OCI-LY7 (cell line): ENCODE results near the gene PAK6. TPM values are rescaled to one million over a fixed set of nuclear protein-coding genes. Genes with fewer than 3 reads are reported as not detected.

Experiments used
- BruUV-seq: library from RNA; stranded (reverse); fragments of 400-500 nt; replicated peaks from 2 replicates; lab custom pipeline; 2021; lab: Mats Ljungman, UMichigan
- CTCF ChIA-PET: fragments of 300-600 bp; sonication (Branson Sonifier 250); formaldehyde crosslinking; loops from one replicate; lab custom pipeline; 2022; ENCODE audit warnings: antibody characterized with exemption; ENCODE audit not compliant: unreplicated experiment; lab: Charles Lee
- POLR2A ChIA-PET: fragments of 300-600 bp; sonication (Branson Sonifier 250); formaldehyde crosslinking; loops from one replicate; lab custom pipeline; 2022; ENCODE audit warnings: antibody characterized with exemption; lab: Charles Lee
- DNase-seq: peaks from one replicate; pipeline ENCODE4 v3.0.0-alpha.2; 2015; ENCODE audit warnings: low spot score
- H2AFZ ChIP-seq: fragments of 200-600 bp; sonication (generic), shearing (Covaris generic); 2 replicates; pipeline ENCODE4 v1.6.1; 2014; ENCODE audit warnings: mild to moderate bottlenecking, antibody characterized with exemption, low read length, moderate library complexity
- H3K27ac ChIP-seq: fragments of 200-600 bp; sonication (generic); 2 replicates; pipeline ENCODE4 v1.5.1; 2014; ENCODE audit warnings: mixed run types, low read depth, mild to moderate bottlenecking, moderate library complexity, low read length, inconsistent platforms; ENCODE audit not compliant: poor library complexity, severe bottlenecking
- H3K36me3 ChIP-seq: fragments of 200-600 bp; sonication (generic); 2 replicates; pipeline ENCODE4 v1.6.1; 2014; ENCODE audit warnings: mild to moderate bottlenecking, antibody characterized with exemption, low read length, moderate library complexity, mixed read lengths; ENCODE audit not compliant: insufficient read depth
- H3K4me1 ChIP-seq: fragments of 200-600 bp; sonication (generic); 2 replicates; pipeline ENCODE4 v1.5.1; 2014; ENCODE audit warnings: mild to moderate bottlenecking, low read length; ENCODE audit not compliant: insufficient read depth, poor library complexity, severe bottlenecking
- H3K4me2 ChIP-seq: fragments of 200-600 bp; sonication (generic); 2 replicates; pipeline ENCODE4 v1.6.1; 2014; ENCODE audit warnings: mild to moderate bottlenecking, low read length
- H3K4me3 ChIP-seq: fragments of 200-600 bp; sonication (generic); 2 replicates; pipeline ENCODE4 v1.5.1; 2014; ENCODE audit warnings: mild to moderate bottlenecking, low read depth, low read length; ENCODE audit not compliant: poor library complexity, severe bottlenecking
- H3K79me2 ChIP-seq: fragments of 200-600 bp; sonication (generic); 2 replicates; pipeline ENCODE4 v1.6.1; 2016; ENCODE audit warnings: low read depth, mild to moderate bottlenecking, low read length, moderate library complexity, mixed read lengths; ENCODE audit not compliant: insufficient read depth
- H3K9me2 ChIP-seq: fragments of 200-600 bp; sonication (generic); 2 replicates; pipeline ENCODE4 v1.6.1; 2016; ENCODE audit warnings: mild to moderate bottlenecking, low read length, mixed read lengths; ENCODE audit not compliant: insufficient read depth
- H3K9me3 ChIP-seq: fragments of 200-600 bp; sonication (generic); 2 replicates; pipeline ENCODE4 v1.6.1; 2014; ENCODE audit warnings: mild to moderate bottlenecking, mixed run types, low read length, mixed read lengths
- H4K20me1 ChIP-seq: fragments of 200-600 bp; sonication (generic); 2 replicates; pipeline ENCODE4 v1.6.1; 2014; ENCODE audit warnings: mild to moderate bottlenecking, antibody characterized with exemption, low read length, moderate library complexity, mixed read lengths; ENCODE audit not compliant: insufficient read depth
- EZH2phosphoT487 ChIP-seq: fragments of 200-600 bp; sonication (generic); IDR thresholded peaks from 2 replicates; pipeline ENCODE4 v1.6.1; 2018; ENCODE audit warnings: low read depth, borderline replicate concordance, mild to moderate bottlenecking, mixed run types, antibody characterized with exemption, low read length, moderate library complexity, mixed read lengths
- intact Hi-C: fragments of 100-400 bp; cut with micrococcal nuclease; formaldehyde crosslinking; loops from one replicate; pipeline ENCODE4 v1.10.0; 2022; ENCODE audit not compliant: unreplicated experiment
- total RNA-seq, 2 experiments: library from RNA; depleted of rRNA in 1 of 2; stranded (reverse); fragments of >200 nt in 1 of 2; shearing (Covaris generic) in 1 of 2; gene quantifications; 2 replicates each; pipeline ENCODE4 v1.2.3, GENCODE V29; 2014 to 2022
- TF ChIP-seq, protein P1 (sequence below): fragments of 200-600 bp; sonication (generic); conservative IDR thresholded peaks from 2 replicates; pipeline ENCODE4 v1.5.1; 2014; ENCODE audit warnings: mild to moderate bottlenecking, antibody characterized with exemption, low read length, moderate library complexity, mixed read lengths

The PAK6 gene
- total RNA-seq, 2 experiments from 2014 or later: 0.03 TPM; not detected in 1

GRCh38 chr15:40263024-40263754, 24.3 kb downstream of the PAK6 start:
- H3K9me3 ChIP-seq: no peaks in the 10 kb centered on the region
- H3K4me2 ChIP-seq: no peak overlapping the region
- intact Hi-C loops: no loop called here
- TF ChIP-seq EZH2phosphoT487: no peak
- TF ChIP-seq, protein P1, sequence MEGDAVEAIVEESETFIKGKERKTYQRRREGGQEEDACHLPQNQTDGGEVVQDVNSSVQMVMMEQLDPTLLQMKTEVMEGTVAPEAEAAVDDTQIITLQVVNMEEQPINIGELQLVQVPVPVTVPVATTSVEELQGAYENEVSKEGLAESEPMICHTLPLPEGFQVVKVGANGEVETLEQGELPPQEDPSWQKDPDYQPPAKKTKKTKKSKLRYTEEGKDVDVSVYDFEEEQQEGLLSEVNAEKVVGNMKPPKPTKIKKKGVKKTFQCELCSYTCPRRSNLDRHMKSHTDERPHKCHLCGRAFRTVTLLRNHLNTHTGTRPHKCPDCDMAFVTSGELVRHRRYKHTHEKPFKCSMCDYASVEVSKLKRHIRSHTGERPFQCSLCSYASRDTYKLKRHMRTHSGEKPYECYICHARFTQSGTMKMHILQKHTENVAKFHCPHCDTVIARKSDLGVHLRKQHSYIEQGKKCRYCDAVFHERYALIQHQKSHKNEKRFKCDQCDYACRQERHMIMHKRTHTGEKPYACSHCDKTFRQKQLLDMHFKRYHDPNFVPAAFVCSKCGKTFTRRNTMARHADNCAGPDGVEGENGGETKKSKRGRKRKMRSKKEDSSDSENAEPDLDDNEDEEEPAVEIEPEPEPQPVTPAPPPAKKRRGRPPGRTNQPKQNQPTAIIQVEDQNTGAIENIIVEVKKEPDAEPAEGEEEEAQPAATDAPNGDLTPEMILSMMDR: no peak
- no TSS peak for BruUV-seq
- POLR2A ChIA-PET: no interaction called here
- no peak overlapping the region for H2AFZ ChIP-seq
- H4K20me1 ChIP-seq: no peaks in the 10 kb centered on the region
- H3K4me1 ChIP-seq: no peaks in the 10 kb centered on the region
- no peak for DNase-seq
- no peaks in the 10 kb centered on the region for H3K79me2 ChIP-seq
- CTCF ChIA-PET: no interaction called here
- no peak overlapping the region for H3K27ac ChIP-seq
- no peaks in the 10 kb centered on the region for H3K9me2 ChIP-seq
- no peaks in the 10 kb centered on the region for H3K36me3 ChIP-seq
- no peak overlapping the region for H3K4me3 ChIP-seq

- no peak overlapping the region for H3K27ac ChIP-seq
- no peaks in the 10 kb centered on the region for H4K20me1 ChIP-seq
- H3K9me3 ChIP-seq: no peaks in the 10 kb centered on the region
- H3K4me1 ChIP-seq: no peaks in the 10 kb centered on the region
- H3K79me2 ChIP-seq: no peaks in the 10 kb centered on the region
- DNase-seq: no peak
- no peaks in the 10 kb centered on the region for H3K9me2 ChIP-seq
- ChIA-PET POLR2A (no interaction called here), CTCF (no interaction called here)
- no peak overlapping the region for H3K4me2 ChIP-seq
- intact Hi-C loops: no loop called here
- BruUV-seq: no TSS peak
- H2AFZ ChIP-seq: no peak overlapping the region
- H3K4me3 ChIP-seq: no peak overlapping the region
- no peaks in the 10 kb centered on the region for H3K36me3 ChIP-seq
- no peak for TF ChIP-seq EZH2phosphoT487
- TF ChIP-seq, protein P1: no peak
These were observed 25.7 kb downstream of the PAK6 start for GRCh38 chr15:40264321-40265153.

DNA sequence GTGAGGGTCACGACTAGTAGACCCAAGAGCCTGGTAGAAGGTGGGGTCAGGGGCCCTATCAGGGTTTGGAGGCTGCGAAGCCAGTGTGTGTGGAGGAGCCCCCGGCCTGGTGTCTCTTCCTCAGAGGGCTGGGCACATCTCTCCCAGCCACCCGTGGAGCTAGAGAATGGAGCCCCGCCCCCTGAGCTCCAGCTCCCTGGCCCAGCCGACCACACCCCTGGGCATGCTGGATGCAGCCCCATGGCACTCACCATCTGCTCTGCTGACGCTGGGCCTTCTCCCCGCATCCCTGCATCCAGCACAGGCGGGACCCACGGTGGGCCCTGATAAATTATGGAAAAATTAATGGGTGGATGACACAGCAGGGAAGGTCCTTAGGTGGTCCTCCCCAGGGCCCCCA, 26.5 kb downstream of the PAK6 start:
- intact Hi-C loops: no loop called here

More for the DNA sequence above, 26.5 kb downstream of the PAK6 start:
- no peaks in the 10 kb centered on the region for H3K9me3 ChIP-seq
- TF ChIP-seq EZH2phosphoT487: no peak
- TF ChIP-seq, protein P1: no peak
- H3K4me3 ChIP-seq: no peak overlapping the region
- no peaks in the 10 kb centered on the region for H4K20me1 ChIP-seq
- no peak overlapping the region for H3K27ac ChIP-seq
- H3K4me2 ChIP-seq: no peak overlapping the region
- ChIA-PET POLR2A (no interaction called here), CTCF (no interaction called here)
- no TSS peak for BruUV-seq
- DNase-seq: no peak
- H3K9me2 ChIP-seq: no peaks in the 10 kb centered on the region
- no peaks in the 10 kb centered on the region for H3K36me3 ChIP-seq
- no peaks in the 10 kb centered on the region for H3K4me1 ChIP-seq
- no peaks in the 10 kb centered on the region for H3K79me2 ChIP-seq
- H2AFZ ChIP-seq: no peak overlapping the region
